HG02763 (cell line): ENCODE data around the gene CD44.
"Not testable (repeated sequence)": the region's sequence is repeated elsewhere in the genome, so short reads cannot be mapped to it uniquely, and the experiment has no call there.

ENCODE experiments used
- ATAC-seq: cut with Tn5 transposase; IDR thresholded peaks from one replicate; pipeline ENCODE4 v1.9.1; 2021; ENCODE audit warnings: mild to moderate bottlenecking, moderate library complexity; ENCODE audit not compliant: unreplicated experiment

CD44 gene

GRCh38 chr11:35207471-35208403 is 68.8 kb downstream of the CD44 start:
- ATAC-seq = no peak

GRCh38 chr11:35208795-35209194 is 69.8 kb downstream of the CD44 start:
- ATAC-seq = no peak

GRCh38 chr11:35210876-35211546 is 72.0 kb downstream of the CD44 start:
- ATAC-seq = no peak

- no peak for ATAC-seq
Observed at GRCh38 chr11:35211952-35212351, 73.0 kb downstream of the CD44 start.

GRCh38 chr11:35214226-35214770 is 75.3 kb downstream of the CD44 start:
- no peak for ATAC-seq

- no peak for ATAC-seq
Observed at GRCh38 chr11:35214792-35215193, 75.8 kb downstream of the CD44 start.

GRCh38 chr11:35215945-35216344 is 77.0 kb downstream of the CD44 start:
- ATAC-seq = no peak

GRCh38 chr11:35216962-35217678 is 78.1 kb downstream of the CD44 start:
- ATAC-seq = no peak

- no peak for ATAC-seq
Observed at GRCh38 chr11:35218956-35219355, 80.0 kb downstream of the CD44 start.

- ATAC-seq = no peak
Observed at GRCh38 chr11:35223371-35223796, 84.4 kb downstream of the CD44 start.

GRCh38 chr11:35223991-35224390 is 85.0 kb downstream of the CD44 start:
- no peak for ATAC-seq

- no peak for ATAC-seq
Observed at GRCh38 chr11:35225946-35226520, 87.1 kb downstream of the CD44 start.

- not testable (repeated sequence) for ATAC-seq
Observed at GRCh38 chr11:35226756-35227155, 87.8 kb downstream of the CD44 start.

GRCh38 chr11:35227576-35228327 is 88.8 kb downstream of the CD44 start:
- ATAC-seq = no peak

- ATAC-seq = no peak
Observed at GRCh38 chr11:35228328-35228725, 89.4 kb downstream of the CD44 start.

GRCh38 chr11:35230388-35230787 is 91.4 kb downstream of the CD44 start:
- no peak for ATAC-seq

- ATAC-seq = no peak
Observed at GRCh38 chr11:35231076-35231860, 92.3 kb downstream of the CD44 start.

- ATAC-seq = no peak
Observed at GRCh38 chr11:35232891-35233330, 93.9 kb downstream of the CD44 start.

GRCh38 chr11:35233518-35233917 is 94.5 kb downstream of the CD44 start:
- ATAC-seq = no peak
